ENCODE measurements around the gene INTS3. TPM values are rescaled to one million over a fixed set of nuclear protein-coding genes. Genes with fewer than 3 reads are reported as not detected.

Gene INTS3
- total and polyA plus RNA-seq, 2 donors (not counting 3 experiments of a cell fraction or from before 2014, with no cell fraction given): 61.9 to 63.1 TPM

DNA sequence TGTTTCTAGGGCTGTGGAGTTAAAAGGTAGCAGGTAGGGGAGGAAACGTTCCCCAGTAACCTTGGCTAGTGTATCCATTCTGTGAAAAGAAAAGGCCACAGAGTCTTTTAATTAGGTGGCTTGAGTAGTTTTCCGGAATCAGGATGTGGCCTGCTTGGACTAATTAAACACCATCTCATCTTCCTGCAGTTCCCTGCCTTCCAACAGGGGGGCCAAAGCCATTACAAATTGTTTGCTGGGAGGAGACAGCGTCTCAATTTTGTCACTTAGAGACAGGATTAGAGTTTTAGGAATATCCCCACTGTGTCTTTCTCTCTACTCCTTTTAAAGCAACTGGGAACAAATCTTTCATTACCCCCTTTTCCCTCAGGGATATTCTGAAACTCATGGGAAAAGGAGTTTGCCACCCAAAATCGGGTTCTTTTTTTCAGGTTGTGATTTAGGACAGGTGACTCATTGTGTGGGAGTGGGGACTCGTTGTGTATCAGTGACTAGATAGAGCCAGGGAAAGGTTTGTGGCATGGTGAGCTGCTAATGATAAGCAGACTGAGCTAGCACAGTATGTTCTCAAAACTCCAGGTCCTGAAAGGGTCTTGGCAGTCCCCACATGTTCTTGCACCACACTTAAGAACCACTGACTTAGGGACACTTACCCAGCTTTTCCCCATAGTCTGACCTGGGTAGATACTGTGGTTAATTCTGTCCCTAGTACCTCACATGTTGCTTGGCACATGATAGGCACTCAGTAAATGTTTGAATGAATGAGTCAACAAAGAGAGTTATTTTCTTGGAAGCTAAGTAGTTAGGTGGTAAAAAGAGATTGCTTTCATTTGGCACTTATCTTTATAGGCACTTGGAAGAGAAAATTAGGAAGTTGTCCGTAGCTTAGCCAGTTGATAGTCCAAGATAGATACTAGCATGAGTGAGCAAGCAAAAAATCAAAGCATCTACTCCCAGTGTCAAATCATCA, 22.5 kb downstream of the INTS3 start:
- CTCF ChIA-PET: interaction anchor here (0.6 to 5.0 kb wide), 10 partner anchors 14 to 240 kb away, joined by 3 to 29 read pairs (median 6); partner anchors contain the start of genes INTS3 and NPR1
- Histone ChIP-seq H3K9me3 (replicated peaks; ENCODE audit: control insufficient read depth, insufficient read depth, low read length) (no peaks in the 10 kb centered on the region), H3K27me3 (ENCODE audit: control insufficient read depth in 2 of 2, insufficient read depth in 2 of 2, low read length in 2 of 2) (no peaks in the 10 kb centered on the region), H3K27ac (ENCODE audit: insufficient read depth, low read depth, low read length) (peak overlapping the region; percentile 36), H3K9ac (replicated peaks; ENCODE audit: extremely low read depth, insufficient read depth, low read length) (peak overlapping the region; percentile 23), H3K36me3 (ENCODE audit: control insufficient read depth in 2 of 2, extremely low read depth in 1 of 2, insufficient read depth in 2 of 2, low read length in 2 of 2) (peaks cover 17 to 21% of the 10 kb centered on the region in 2 experiments), H3K4me2 (ENCODE audit: insufficient read depth, low read length) (peak overlapping the region; percentile 27), H2AFZ (ENCODE audit: low read depth, low read length) (peak overlapping the region; percentile 8), H3K9me1 (replicated peaks; ENCODE audit: control insufficient read depth, extremely low read depth, insufficient read depth, low read length) (no peaks in the 10 kb centered on the region), H3K79me2 (ENCODE audit: control insufficient read depth, insufficient read depth, low read length) (no peaks in the 10 kb centered on the region), H4K20me1 (replicated peaks; ENCODE audit: control insufficient read depth, extremely low read depth, insufficient read depth, low read length) (no peaks in the 10 kb centered on the region), H3K4me3 (replicated peaks in 1 of 3; ENCODE audit: insufficient read depth in 1 of 3, low read depth in 1 of 3, low read length in 3 of 3) (no peak overlapping the region), H3K4me1 (ENCODE audit: control insufficient read depth, extremely low read depth, insufficient read depth, low read length) (peaks cover 37% of the 10 kb centered on the region)
- no TSS peak for BruUV-seq (replicated peaks)
- POLR2A ChIA-PET: interaction anchor here (0.7 kb wide), 1 partner anchor 21 kb away, joined by 4 read pairs; no protein-coding TSS in a partner anchor
- intact Hi-C loops (cut with micrococcal nuclease) (no loop called here), dilution Hi-C loops (cut with MboI; ENCODE audit: extremely low pct_ligation_motif_present, low sequenced_read_pairs) (no loop called here)
- FAIRE-seq (peak; percentile 67), DNase-seq (ENCODE audit: low read depth, low spot score) (peak; percentile 32)
- TF ChIP-seq, protein P1, sequence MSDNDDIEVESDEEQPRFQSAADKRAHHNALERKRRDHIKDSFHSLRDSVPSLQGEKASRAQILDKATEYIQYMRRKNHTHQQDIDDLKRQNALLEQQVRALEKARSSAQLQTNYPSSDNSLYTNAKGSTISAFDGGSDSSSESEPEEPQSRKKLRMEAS (IDR thresholded peaks at IDR 0.05; ENCODE audit: insufficient read depth, insufficient read length): no peak
- TF ChIP-seq, protein P2, sequence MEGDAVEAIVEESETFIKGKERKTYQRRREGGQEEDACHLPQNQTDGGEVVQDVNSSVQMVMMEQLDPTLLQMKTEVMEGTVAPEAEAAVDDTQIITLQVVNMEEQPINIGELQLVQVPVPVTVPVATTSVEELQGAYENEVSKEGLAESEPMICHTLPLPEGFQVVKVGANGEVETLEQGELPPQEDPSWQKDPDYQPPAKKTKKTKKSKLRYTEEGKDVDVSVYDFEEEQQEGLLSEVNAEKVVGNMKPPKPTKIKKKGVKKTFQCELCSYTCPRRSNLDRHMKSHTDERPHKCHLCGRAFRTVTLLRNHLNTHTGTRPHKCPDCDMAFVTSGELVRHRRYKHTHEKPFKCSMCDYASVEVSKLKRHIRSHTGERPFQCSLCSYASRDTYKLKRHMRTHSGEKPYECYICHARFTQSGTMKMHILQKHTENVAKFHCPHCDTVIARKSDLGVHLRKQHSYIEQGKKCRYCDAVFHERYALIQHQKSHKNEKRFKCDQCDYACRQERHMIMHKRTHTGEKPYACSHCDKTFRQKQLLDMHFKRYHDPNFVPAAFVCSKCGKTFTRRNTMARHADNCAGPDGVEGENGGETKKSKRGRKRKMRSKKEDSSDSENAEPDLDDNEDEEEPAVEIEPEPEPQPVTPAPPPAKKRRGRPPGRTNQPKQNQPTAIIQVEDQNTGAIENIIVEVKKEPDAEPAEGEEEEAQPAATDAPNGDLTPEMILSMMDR (IDR thresholded peaks at IDR 0.05; ENCODE audit: extremely low read depth in 1 of 2, insufficient read depth in 1 of 2, low read depth in 1 of 2, low read length in 2 of 2): peak; percentile 12 to 31
